Metanephros (tissue), 2 donors: ENCODE data around the gene CAPN2. TPM values are rescaled to one million over a fixed set of nuclear protein-coding genes. Genes with fewer than 3 reads are reported as not detected.

Source experiments
- small RNA-seq: library from RNA; depleted of rRNA; stranded (forward); fragments of <200 nt; gene quantifications from one replicate; pipeline ENCODE3, GENCODE V24; 2014; ENCODE audit warnings: low replicate concordance
- total RNA-seq: library from RNA; depleted of rRNA; stranded (reverse); fragments of >200 nt; gene quantifications from one replicate; pipeline ENCODE4 v1.2.3, GENCODE V29; 2014

CAPN2 gene
- 136 TPM for total RNA-seq

DNA sequence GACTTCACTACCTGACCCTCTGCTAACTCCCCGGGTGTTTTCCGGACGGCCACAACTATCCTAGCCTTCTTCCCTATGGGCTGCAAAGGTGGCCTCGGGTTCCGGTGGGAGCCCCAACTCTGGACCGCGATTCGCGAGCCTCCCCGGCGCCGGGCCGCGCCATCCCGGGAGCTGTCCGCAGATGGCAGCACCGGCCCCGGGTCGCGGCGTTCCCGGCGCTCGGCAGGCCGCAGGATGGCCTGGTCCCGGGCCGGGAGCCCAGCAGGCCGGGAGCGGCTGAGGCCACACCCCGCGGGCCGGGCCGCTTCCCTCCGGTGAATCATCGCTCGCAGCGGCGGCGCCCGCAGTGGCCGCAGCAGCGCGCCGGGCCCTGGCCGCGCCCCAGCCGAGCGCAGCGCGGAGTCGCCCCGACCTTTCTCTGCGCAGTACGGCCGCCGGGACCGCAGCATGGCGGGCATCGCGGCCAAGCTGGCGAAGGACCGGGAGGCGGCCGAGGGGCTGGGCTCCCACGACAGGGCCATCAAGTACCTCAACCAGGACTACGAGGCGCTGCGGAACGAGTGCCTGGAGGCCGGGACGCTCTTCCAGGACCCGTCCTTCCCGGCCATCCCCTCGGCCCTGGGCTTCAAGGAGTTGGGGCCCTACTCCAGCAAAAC lies at the start of gene CAPN2:
Gene CAPN2, plus strand, starts transcription at position 346 of the 656 bp plus-strand sequence. Its CDS starts 102 bp downstream, at position 448.

DNA sequence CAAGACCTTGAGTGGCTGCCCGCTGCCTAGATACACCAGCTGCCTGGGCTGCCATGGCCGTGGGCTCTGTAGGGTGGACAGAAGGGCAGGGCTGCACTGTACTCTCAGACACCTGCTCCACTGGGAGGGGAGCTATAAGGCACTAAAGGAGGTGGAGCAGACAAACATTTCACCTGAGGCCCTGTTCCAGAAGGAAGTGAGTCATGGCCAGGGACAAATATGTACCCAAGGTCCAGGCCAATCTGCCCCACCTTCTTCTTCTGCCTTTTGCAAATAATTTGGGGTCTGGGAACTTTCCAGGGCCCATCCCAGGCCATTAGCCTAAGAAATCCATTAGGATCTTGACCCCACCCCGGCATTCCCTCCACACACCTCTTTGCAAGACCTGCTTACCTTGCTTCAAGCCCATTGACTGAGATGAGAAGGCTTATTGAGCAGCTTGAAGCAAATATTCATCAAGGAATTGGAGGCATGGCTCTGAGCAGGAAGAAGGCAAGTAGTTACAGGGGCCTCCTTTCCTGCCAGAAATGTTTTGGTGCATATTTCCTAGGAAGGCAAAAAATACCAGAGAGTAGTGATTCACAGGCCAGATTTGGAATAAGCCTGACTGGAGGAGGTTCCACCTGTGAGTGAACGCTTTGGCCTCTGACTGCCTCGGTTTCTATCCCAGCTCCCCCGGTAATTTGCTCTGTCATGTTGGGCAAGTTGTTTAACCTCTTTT lies 46.6 kb upstream of the CAPN2 start, which contains the start of gene CAPN8:
Gene CAPN8, minus strand, starts transcription at position 110 of the 721 bp plus-strand sequence. Its CDS starts 55 bp downstream, at position 55.

Small RNAs within 50 kb of the gene (small RNA-seq; reads per million reads assigned to genes)
- gene RNU6-1248P, result not detected

Other genes starting within 250 kb of the CAPN2 start
- 1.6 TPM for gene CAPN8, start 46.8 kb upstream of the CAPN2 start, total RNA-seq
- gene TP53BP2, start 133.4 kb downstream of the CAPN2 start, total RNA-seq, result 50.6 TPM